GM08714 (cell line): ENCODE data around the gene HES5.

Experiments used
- H3K4me3 ChIP-seq: fragments of 200-500 bp; sonication (Bioruptor generic); 2 replicates; pipeline ENCODE4 v1.5.1; 2014; ENCODE audit warnings: mild to moderate bottlenecking, low read length, inconsistent platforms
- ZNF274 ChIP-seq: IDR thresholded peaks from 2 replicates; pipeline ENCODE4 v1.6.1; 2012; ENCODE audit warnings: mild to moderate bottlenecking, low read depth, low read length

Gene HES5

GRCh38 chr1:2523191-2523890 is 6.7 kb downstream of the HES5 start:
- H3K4me3 ChIP-seq = no peak overlapping the region

GRCh38 chr1:2522230-2522629 is 7.8 kb downstream of the HES5 start:
- TF ChIP-seq ZNF274 = no peak
- no peak overlapping the region for H3K4me3 ChIP-seq

More at GRCh38 chr1:2523191-2523890, 6.7 kb downstream of the HES5 start:
- TF ChIP-seq ZNF274 = no peak

DNA sequence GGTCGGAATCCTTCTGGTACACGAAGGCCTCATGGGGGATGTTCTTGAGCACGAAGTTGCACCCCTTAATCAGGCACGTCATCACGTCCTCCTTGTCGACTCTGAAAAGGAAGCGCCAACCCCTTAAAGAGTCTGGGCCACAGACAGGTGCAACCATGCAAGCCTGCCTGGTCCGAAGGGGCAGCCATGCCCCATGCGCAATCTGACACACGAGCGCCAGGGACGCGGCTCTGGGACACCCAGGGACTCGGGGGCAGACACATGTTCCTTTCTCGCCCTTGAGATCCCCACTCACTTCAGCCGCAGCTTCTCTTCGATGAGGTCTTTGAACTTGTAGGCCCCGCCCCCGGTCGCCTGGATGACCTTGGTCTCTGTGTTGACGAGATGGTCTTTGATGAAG is 9.3 kb downstream of the HES5 start:
- H3K4me3 ChIP-seq = no peak overlapping the region
- TF ChIP-seq ZNF274 = no peak

DNA sequence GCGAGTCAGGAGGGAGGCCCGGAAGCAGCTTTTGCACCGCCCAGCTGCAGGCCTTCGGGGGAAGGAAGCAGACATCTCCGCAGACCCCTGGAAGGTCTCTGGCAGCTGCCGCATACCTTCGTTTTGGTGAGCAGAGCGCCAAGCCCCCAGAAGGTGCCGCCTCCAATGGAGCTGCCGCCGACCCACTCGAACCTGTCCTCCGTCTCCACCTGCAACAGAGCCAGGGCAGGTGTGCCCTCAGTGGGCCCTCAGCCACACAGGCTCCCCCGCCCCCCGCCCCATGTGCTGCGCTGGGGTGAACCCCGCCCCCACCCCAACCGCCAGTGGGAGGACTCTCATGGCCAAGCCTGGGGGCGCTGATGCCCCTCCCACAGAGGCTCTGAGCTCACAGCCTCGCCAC is 9.9 kb downstream of the HES5 start:
- no peak for TF ChIP-seq ZNF274
- H3K4me3 ChIP-seq = no peak overlapping the region

GRCh38 chr1:2519729-2520128 is 10.3 kb downstream of the HES5 start:
- H3K4me3 ChIP-seq = no peak overlapping the region
- TF ChIP-seq ZNF274 = no peak

- no peak overlapping the region for H3K4me3 ChIP-seq
- no peak for TF ChIP-seq ZNF274
Measured at GRCh38 chr1:2519029-2519685, 10.9 kb downstream of the HES5 start.

DNA sequence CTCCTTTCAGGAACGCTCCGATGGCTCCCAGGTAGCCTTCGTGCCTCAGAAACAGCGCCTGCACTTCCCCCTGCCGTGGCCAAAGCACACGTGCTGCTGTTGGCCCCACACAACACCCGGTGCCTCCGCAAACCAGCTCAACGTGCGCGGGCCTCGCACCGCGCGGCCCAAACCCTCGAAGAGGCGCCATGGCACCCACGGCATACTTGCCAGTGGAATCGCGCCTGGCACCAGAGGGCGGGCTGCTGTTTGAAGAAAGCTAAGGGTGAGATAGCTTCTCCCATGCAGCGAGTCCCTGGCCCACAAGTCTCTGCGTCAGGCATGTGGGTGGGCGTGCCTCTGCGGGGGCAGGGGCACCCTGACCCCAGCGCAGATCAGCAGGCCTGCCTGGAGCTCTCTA is 11.5 kb downstream of the HES5 start:
- TF ChIP-seq ZNF274 = no peak
- H3K4me3 ChIP-seq = no peak overlapping the region

- TF ChIP-seq ZNF274 = no peak
- H3K4me3 ChIP-seq = no peak overlapping the region
Measured at GRCh38 chr1:2517966-2518365, 12.1 kb downstream of the HES5 start.

DNA sequence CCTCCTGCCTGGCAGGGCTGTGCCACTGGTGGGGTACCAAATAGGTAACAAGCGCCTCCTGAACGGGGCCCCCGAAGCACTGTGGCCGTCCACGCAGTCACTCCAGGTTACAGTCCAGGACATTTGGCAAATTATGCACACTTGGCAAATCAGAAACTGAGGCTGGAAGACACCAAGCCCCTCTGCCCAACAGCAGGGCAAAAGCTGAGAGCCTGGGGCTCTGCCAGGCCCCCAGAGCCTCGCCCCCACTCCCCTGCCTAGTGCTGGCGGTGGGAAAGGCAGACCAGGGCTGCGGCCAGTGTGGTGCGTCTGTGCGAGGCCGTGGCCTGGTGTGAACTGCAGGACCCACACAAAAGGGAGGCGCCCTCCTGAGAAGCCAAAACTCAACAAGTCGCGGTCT is 13.1 kb downstream of the HES5 start:
- no peak for TF ChIP-seq ZNF274
- H3K4me3 ChIP-seq = no peak overlapping the region

DNA sequence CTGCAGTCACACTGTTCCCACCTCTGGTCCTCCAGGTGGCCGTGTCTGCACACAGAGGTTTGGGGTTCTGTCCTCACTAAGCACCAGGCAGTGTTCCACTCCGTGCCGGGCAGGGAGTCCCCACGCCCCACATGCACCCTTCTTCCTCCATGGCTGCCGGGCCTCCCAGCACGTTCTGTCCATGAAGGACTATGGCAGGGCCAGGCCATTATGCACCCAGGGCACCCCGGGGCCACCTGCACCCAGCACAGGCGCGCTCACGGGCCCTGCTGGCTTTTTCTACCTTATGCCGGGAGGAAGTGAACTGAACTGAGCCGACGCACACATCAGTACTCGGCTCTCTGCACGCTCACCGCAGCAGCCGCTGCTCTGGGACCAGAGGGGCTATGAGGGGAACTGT is 13.9 kb downstream of the HES5 start:
- no peak for TF ChIP-seq ZNF274
- H3K4me3 ChIP-seq = no peak overlapping the region

DNA sequence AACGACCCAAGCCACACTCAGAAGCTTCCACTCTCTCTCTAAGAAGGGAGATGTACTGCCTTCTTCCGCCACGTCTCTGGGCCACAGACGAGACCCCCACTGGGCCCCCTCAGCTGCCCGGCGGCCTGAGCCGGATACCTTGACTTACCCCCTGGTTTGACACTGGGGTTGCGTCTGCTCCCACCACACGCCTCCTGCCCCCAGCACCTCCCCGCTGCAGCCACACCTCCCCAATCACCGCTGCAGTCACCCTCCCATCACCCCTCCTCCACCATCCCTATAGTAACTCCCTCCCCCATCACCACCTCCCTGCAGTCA is 14.3 kb downstream of the HES5 start:
- TF ChIP-seq ZNF274 = no peak
- no peak overlapping the region for H3K4me3 ChIP-seq

- TF ChIP-seq ZNF274 = no peak
- H3K4me3 ChIP-seq = no peak overlapping the region
Measured at GRCh38 chr1:2514863-2515762, 14.9 kb downstream of the HES5 start.

GRCh38 chr1:2513939-2514652 is 16.0 kb downstream of the HES5 start:
- no peak for TF ChIP-seq ZNF274
- H3K4me3 ChIP-seq = no peak overlapping the region

- no peak overlapping the region for H3K4me3 ChIP-seq
- TF ChIP-seq ZNF274 = no peak
Measured at GRCh38 chr1:2512862-2513421, 17.1 kb downstream of the HES5 start.
